ENCODE data around the gene IRF5.

The IRF5 gene

DNA sequence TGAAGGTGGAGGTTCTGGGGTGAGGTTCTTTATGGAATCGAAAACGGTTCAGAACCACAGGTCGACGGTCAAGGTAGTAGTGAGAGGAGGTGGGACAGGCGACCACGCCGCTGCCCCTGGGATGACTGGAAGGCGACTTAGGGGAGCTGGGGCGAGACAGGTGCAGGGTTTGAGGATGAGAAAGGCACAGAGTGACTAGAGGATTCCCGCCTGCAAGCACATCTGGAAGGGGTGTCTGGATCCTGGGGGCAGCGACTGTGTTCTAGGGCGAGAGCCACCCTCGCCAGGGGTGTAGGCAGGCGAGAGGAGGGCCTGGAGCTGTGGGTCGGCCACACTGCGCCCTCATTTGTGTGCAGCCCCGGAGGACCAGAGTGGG is 468 bp upstream of the IRF5 start:
- H3K4me3 ChIP-seq (replicated peaks in 1 of 2; ENCODE audit: low read depth in 2 of 2, low read length in 2 of 2): no peak overlapping the region
- DNase-seq (ENCODE audit: low read depth in 2 of 2): no peak
- TF ChIP-seq, protein P1, sequence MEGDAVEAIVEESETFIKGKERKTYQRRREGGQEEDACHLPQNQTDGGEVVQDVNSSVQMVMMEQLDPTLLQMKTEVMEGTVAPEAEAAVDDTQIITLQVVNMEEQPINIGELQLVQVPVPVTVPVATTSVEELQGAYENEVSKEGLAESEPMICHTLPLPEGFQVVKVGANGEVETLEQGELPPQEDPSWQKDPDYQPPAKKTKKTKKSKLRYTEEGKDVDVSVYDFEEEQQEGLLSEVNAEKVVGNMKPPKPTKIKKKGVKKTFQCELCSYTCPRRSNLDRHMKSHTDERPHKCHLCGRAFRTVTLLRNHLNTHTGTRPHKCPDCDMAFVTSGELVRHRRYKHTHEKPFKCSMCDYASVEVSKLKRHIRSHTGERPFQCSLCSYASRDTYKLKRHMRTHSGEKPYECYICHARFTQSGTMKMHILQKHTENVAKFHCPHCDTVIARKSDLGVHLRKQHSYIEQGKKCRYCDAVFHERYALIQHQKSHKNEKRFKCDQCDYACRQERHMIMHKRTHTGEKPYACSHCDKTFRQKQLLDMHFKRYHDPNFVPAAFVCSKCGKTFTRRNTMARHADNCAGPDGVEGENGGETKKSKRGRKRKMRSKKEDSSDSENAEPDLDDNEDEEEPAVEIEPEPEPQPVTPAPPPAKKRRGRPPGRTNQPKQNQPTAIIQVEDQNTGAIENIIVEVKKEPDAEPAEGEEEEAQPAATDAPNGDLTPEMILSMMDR (IDR thresholded peaks at IDR 0.05; ENCODE audit: low read depth, low read length): no peak

DNA sequence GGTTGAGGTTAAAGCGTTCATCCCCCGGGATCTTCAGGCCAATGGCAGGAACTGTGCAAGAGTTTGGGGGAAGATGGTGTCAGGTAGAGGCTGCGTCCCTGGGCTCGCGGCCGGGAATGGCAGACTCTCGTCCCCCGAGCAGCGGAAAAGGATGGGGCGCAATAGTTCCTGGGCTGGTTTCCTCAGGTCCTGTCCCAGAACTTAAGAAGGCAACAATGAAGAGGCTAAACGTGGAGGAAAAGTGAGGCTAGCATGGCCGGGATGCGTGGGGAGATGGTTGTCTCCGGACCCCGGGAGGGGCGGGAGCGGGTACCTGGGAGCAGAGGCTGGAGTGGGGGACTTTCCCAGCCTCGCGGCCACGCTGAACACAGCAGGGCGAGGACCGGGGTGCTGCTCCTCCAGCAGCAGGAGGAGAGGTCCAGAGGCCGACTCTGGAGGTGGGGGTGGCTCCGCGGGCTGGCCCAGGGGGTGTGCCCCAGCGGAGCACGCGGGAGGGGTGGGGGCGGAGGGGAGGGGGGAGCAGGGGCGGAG is 882 bp downstream of the IRF5 start:
- H3K4me3 ChIP-seq (replicated peaks in 1 of 2; ENCODE audit: low read depth in 2 of 2, low read length in 2 of 2): peak overlapping the region; percentile 40 to 43
- TF ChIP-seq, protein P1 (IDR thresholded peaks at IDR 0.05; ENCODE audit: low read depth, low read length): no peak
- peak in 1 of 2 donors; percentile 14 for DNase-seq (ENCODE audit: low read depth in 2 of 2)

DNA sequence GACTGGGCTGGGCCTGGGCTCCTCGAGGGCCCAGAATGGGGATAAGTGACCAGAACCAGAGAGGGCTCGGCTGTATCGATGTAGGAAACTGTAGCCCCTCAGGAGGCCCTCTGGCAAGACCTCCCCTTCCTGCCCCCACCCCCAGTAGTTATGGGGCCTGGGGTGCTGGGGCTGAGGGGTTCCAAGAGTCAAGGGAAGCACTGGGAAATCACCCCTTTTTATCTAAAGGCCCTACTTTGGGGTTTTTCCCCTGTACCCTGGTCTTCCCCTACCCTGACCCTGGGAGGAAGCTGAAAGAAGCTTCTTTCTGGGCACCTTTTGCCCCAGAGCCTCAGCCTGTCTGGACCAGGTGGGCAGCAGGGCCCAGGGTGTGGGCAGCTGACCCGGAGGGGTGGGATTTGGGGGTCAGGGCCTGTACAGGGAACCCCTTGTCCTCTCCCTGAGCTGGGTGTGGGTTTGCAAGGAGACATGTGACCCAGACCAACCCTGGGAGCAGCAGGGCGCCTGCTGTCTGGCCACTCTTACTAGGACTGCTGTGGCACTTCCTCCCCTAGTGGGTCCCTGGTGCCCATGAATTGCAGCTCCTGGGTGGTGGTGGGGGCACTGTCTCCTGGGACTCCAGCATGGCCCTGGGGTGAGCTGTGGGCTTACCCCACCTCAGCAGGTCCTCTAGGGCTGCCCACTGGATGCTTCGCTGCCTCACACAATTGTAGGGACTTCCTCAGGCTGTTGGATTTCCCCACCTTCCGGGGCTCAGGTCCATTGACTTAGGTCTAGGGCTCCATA is 1.5 kb downstream of the IRF5 start:
- TF ChIP-seq, protein P1 (IDR thresholded peaks at IDR 0.05; ENCODE audit: low read depth, low read length): no peak
- H3K4me3 ChIP-seq (replicated peaks in 1 of 2; ENCODE audit: low read depth in 2 of 2, low read length in 2 of 2): no peak overlapping the region
- no peak for DNase-seq (ENCODE audit: low read depth in 2 of 2)

DNA sequence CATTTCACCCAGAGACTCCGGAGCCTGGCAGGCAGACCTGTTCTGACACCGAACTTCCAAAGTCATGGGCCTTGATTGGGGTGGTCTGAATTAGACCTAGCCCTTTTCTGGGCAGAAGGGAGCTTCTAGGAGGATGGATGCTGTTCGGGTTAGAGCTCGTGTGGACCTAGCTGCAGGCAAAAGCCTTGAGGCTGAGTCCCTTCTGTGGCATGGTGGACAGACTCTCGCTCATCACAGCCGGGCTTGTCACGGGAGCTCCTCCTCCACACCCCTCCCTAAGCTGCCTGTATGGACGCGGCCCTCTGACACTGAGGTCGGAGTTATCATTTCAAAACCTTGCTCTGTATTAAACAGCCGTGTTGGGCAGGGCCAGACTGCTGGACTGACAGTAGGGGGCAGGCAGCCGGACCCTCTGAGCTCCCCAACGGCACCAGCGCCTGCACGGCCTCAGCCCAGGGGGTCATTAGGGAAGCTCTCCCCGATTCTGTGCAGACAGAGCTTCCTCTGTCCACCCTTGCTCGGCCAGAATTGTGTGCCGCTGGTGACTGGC is 2.2 kb downstream of the IRF5 start:
- TF ChIP-seq, protein P1 (IDR thresholded peaks at IDR 0.05; ENCODE audit: low read depth, low read length): no peak
- no peak overlapping the region for H3K4me3 ChIP-seq (replicated peaks in 1 of 2; ENCODE audit: low read depth in 2 of 2, low read length in 2 of 2)
- DNase-seq (ENCODE audit: low read depth in 2 of 2): no peak

DNA sequence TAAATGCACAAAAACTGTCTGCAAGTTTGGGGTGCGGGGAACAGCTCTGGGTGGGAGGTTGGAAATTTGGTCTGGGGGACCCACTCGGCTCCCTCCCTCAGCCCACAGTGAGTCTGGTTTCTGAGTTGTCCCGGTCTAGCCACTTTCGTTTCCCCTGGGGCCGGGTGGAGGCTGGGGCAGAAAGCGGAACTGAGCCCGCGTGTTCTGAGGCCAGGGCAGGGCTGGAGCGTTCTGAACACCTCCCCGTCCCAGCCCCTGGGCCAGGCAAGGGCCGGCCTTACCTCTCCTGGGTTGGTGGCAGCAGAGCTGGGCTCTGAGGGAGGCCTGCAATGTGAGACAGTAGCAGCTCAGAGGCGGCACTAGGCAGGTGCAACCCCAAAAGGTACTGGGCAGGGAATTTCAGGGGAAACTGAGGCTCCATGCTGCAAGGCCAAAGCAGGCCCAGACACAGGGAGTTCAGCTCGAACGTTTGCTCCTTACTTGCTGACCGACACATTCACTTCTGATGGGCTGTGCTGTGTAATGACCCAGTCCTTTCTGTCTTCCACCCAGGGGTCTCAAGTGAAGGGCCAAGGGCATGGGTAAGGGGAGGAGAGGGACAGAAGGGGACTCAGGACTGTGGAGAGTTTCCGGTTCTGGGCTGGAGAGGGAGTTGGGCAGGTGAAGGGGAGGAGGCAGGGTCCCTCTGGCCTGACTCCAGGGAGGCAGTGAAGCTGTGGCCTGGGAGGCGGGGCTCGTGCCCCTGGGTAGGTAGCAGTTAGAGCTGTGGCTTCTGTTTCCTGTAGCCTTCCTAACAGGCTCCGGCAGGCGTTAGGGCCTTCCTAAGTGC is 3.0 kb downstream of the IRF5 start:
- no peak for DNase-seq (ENCODE audit: low read depth in 2 of 2)
- H3K4me3 ChIP-seq (replicated peaks in 1 of 2; ENCODE audit: low read depth in 2 of 2, low read length in 2 of 2): no peak overlapping the region
- TF ChIP-seq, protein P1 (IDR thresholded peaks at IDR 0.05; ENCODE audit: low read depth, low read length): no peak

DNA sequence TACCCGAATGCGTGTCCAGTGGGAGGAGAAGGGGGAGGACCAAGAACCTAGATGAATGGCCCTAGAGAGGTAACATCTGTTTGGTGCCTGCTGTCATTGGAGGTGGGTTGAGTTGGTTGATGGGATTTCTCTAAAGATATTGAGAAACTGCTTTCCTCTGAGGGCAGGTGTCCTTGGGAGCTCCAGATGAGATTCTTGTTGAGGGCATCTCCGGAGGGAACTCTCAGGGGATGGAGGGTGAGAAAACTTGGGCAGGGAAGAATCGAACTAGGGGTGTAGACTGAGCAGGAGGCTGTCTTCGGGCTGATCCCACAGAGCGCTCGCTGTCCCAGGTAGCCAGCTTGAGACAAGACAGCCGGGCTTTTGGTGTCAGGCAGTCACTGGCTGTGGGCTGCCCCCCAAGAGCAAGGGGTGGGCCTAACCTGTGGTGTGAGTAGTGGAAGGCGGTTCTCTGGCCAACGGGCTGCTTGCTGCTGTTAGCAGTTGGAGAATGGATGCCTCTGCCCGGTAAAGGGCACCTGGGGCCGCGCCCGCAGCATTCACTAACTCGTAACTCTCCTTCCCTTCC is 3.7 kb downstream of the IRF5 start:
- H3K4me3 ChIP-seq (replicated peaks in 1 of 2; ENCODE audit: low read depth in 2 of 2, low read length in 2 of 2): no peak overlapping the region
- DNase-seq (ENCODE audit: low read depth in 2 of 2): no peak
- TF ChIP-seq, protein P1 (IDR thresholded peaks at IDR 0.05; ENCODE audit: low read depth, low read length): no peak

Measured in cardiac fibroblast (primary cell).